Mesothelial cell of epicardium (in vitro differentiated cells): ENCODE results near the gene CNIH2. TPM values are rescaled to one million over a fixed set of nuclear protein-coding genes. Genes with fewer than 3 reads are reported as not detected.
"Not testable (repeated sequence)": the region's sequence is repeated elsewhere in the genome, so short reads cannot be mapped to it uniquely, and the experiment has no call there.

Source experiments
- DNase-seq, 2 experiments: peaks; one replicate each; pipeline ENCODE4 v3.0.0; 2021; ENCODE audit warnings: low spot score in 2 of 2; ENCODE audit not compliant: unreplicated experiment in 2 of 2
- H3K27ac Mint-ChIP-seq: 2 replicates; pipeline ENCODE4 v1.8.0; 2021; ENCODE audit warnings: mixed read lengths
- H3K27me3 Mint-ChIP-seq: 2 replicates; pipeline ENCODE4 v1.8.0; 2021; ENCODE audit warnings: low read depth, mixed read lengths
- H3K36me3 Mint-ChIP-seq: 2 replicates; pipeline ENCODE4 v1.8.0; 2021; ENCODE audit warnings: mixed read lengths
- H3K4me1 Mint-ChIP-seq: 2 replicates; pipeline ENCODE4 v1.8.0; 2021; ENCODE audit warnings: mixed read lengths
- H3K4me3 Mint-ChIP-seq: 2 replicates; pipeline ENCODE4 v1.8.0; 2021; ENCODE audit warnings: mild to moderate bottlenecking, moderate library complexity, mixed read lengths
- H3K9me3 Mint-ChIP-seq: 2 replicates; pipeline ENCODE4 v1.8.0; 2021; ENCODE audit warnings: mixed read lengths
- total RNA-seq: library from RNA; stranded (reverse); gene quantifications from 3 replicates; pipeline ENCODE4 v1.2.1, GENCODE V29; 2021
- TF ChIP-seq, protein P1 (sequence below): fragments of 200-600 bp; sonication (generic); IDR thresholded peaks from one replicate; pipeline ENCODE4 v1.5.0; 2021; ENCODE audit warnings: antibody characterized with exemption; ENCODE audit not compliant: unreplicated experiment

CNIH2 gene
- total RNA-seq, 1 donor from 2014 or later = 10.2 TPM

DNA sequence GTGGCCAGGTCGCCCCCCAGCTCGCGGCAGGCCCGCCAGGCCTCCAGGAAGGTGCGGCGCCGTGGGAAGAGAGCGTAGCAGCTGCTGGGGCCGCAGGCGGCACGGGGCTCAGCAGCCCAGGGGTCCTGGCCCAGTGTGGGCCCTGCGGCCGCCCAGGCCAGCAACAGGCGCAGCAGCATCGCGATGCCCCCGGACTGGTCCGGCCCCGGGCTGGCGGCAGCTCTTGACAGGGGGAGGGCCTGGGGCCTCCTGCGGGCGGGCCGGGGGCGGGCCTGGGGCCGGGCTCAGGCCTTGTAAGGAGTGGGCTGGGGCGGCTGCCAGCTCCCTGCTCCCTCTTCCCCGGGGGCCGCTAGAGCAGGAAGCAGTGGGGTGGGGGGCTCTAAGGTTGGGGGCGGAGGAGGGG lies 38.9 kb downstream of the CNIH2 start, which contains the start of gene CD248:
CD248 (minus strand) TSS at position 196 of the 403 bp plus-strand sequence; CDS start at position 179, 17 bp downstream.
- TF ChIP-seq, protein P1, sequence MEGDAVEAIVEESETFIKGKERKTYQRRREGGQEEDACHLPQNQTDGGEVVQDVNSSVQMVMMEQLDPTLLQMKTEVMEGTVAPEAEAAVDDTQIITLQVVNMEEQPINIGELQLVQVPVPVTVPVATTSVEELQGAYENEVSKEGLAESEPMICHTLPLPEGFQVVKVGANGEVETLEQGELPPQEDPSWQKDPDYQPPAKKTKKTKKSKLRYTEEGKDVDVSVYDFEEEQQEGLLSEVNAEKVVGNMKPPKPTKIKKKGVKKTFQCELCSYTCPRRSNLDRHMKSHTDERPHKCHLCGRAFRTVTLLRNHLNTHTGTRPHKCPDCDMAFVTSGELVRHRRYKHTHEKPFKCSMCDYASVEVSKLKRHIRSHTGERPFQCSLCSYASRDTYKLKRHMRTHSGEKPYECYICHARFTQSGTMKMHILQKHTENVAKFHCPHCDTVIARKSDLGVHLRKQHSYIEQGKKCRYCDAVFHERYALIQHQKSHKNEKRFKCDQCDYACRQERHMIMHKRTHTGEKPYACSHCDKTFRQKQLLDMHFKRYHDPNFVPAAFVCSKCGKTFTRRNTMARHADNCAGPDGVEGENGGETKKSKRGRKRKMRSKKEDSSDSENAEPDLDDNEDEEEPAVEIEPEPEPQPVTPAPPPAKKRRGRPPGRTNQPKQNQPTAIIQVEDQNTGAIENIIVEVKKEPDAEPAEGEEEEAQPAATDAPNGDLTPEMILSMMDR = no peak
- Mint-ChIP-seq H3K36me3 (no peaks in the 10 kb centered on the region), H3K9me3 (peaks cover 6% of the 10 kb centered on the region), H3K27me3 (no peaks in the 10 kb centered on the region), H3K4me3 (peak within 1 kb of the TSS; percentile 84), H3K4me1 (peaks cover 47% of the 10 kb centered on the region), H3K27ac (peak within 1 kb of the TSS; percentile 97)
- peak in 1 of 2 experiments; percentile 68 for DNase-seq

DNA sequence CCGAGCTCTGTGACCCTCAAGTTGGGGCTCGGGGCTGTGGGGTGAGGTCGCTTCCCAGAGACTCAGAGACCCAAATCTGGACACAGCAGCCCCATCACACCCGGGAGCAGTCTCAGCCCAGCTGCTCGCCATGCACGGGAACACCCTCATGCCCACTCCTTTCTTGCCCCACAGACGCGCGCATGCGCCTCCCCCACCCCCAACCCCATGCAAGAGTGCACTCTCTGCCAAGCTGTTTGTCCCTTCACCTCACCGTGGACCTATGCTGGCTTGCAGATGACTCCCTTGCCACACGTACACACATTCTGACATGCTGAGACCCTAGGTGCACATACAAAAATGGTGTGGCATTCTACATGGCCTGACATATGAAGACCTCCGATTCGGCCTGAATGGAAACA lies 39.3 kb downstream of the CNIH2 start:
- no peaks in the 10 kb centered on the region for H3K27me3 Mint-ChIP-seq
- peaks cover 46% of the 10 kb centered on the region for H3K4me1 Mint-ChIP-seq
- TF ChIP-seq, protein P1 = no peak
- H3K9me3 Mint-ChIP-seq = peaks cover 6% of the 10 kb centered on the region
- peak overlapping the region; percentile 97 for H3K27ac Mint-ChIP-seq
- no peaks in the 10 kb centered on the region for H3K36me3 Mint-ChIP-seq
- H3K4me3 Mint-ChIP-seq = peak overlapping the region; percentile 60
- DNase-seq = no peak

DNA sequence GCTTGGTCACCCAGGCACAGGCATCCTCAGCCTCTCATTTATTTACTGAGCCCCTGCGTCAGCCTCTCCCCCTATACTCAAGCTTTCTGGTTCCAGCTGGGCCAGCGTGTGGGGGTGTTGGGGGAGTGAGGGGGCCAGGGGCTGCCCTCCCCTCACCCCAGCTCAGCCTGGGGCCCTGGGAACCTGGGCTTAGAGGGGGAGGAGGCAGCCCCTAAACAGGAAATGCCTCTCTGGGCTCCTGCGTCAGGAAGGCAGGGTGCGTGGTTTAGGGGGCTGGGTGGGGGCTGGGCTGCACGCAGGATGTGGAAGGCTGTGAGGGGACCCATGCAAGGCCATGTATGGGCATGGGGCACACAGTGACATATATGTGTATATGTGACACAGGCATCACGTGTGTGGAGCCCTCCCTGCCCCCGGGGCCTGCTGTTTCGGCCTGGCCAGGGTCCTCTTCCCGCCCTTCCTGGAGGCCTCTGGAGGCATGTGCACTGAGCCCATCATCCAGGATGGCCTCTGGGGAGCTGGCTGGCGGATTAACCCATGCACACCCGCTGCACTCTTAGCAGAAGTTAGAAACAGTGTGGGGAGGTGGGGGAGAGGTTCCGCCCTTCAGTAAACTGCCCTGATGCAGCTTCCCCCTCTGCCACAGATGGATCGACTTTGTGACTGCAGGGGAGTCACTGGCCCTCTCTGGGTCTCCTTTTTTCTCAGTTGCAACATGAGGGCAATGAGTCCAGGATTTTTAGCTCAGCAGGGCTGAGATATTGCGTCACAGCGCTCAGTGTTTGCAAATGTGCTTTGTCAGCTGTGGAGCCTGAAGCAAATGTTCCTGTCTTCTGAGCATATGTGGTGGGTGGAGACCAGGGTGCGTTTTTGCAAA lies 40.0 kb downstream of the CNIH2 start:
- H3K9me3 Mint-ChIP-seq = peaks cover 6% of the 10 kb centered on the region
- H3K4me1 Mint-ChIP-seq = peaks cover 46% of the 10 kb centered on the region
- no peak for DNase-seq
- peak overlapping the region; percentile 60 for H3K4me3 Mint-ChIP-seq
- H3K27me3 Mint-ChIP-seq = no peaks in the 10 kb centered on the region
- TF ChIP-seq, protein P1 = no peak
- peak overlapping the region; percentile 97 for H3K27ac Mint-ChIP-seq
- H3K36me3 Mint-ChIP-seq = no peaks in the 10 kb centered on the region

DNA sequence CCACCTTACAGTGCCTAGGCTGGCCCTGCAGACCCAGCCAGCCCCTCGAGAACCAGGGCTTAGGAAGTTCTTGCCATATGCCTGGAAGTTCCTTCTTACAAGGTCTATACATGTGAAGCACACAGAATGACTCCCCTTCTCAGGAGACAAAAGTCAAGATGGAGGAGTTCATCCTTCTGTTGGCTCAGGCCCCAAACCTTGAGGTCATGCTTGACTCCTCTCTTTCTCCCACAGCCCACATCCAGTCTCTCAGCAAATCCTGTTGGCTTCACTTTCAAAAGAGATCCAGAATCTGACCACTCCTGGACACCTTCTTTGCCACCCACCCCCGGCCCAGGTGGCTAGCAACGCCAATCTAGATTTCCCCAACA lies 40.6 kb downstream of the CNIH2 start:
- H3K27me3 Mint-ChIP-seq = no peaks in the 10 kb centered on the region
- peaks cover 45% of the 10 kb centered on the region for H3K4me1 Mint-ChIP-seq
- TF ChIP-seq, protein P1 = no peak
- no peaks in the 10 kb centered on the region for H3K36me3 Mint-ChIP-seq
- H3K4me3 Mint-ChIP-seq = no peak overlapping the region
- DNase-seq = no peak
- H3K9me3 Mint-ChIP-seq = peaks cover 6% of the 10 kb centered on the region
- H3K27ac Mint-ChIP-seq = peak overlapping the region; percentile 97

DNA sequence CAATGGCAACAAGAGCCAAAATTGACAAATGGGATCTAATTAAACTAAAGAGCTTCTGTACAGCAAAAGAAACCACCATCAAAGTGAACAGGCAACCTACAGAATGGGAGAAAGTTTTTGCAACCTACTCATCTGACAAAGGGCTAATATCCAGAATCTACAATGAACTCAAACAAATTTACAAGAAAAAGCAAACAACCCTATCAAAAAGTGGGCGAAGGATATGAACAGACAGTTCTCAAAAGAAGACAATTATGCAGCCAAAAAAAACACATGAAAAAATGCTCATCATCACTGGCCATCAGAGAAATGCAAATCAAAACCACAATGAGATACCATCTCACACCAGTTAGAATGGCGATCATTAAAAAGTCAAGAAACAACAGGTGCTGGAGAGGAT lies 42.3 kb downstream of the CNIH2 start:
- DNase-seq, H3K27ac Mint-ChIP-seq, H3K9me3 Mint-ChIP-seq, H3K4me3 Mint-ChIP-seq, H3K36me3 Mint-ChIP-seq, H3K27me3 Mint-ChIP-seq: not testable (repeated sequence)
- peaks cover 44% of the 10 kb centered on the region for H3K4me1 Mint-ChIP-seq

DNA sequence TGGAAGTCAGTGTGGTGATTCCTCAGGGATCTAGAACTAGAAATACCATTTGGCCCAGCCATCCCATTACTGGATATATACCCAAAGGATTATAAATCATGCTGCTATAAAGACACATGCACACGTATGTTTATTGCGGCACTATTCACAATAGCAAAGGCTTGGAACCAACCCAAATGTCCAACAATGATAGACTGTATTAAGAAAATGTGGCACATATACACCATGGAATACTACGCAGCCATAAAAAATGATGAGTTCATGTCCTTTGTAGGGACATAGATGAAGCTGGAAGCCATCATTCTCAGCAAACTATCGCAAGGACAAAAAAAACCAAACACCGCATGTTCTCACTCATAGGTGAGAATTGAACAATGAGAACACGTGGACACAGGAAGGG lies 42.8 kb downstream of the CNIH2 start:
- H3K27me3 Mint-ChIP-seq, H3K9me3 Mint-ChIP-seq, H3K4me3 Mint-ChIP-seq, H3K27ac Mint-ChIP-seq, H3K36me3 Mint-ChIP-seq, DNase-seq: not testable (repeated sequence)
- H3K4me1 Mint-ChIP-seq = peaks cover 44% of the 10 kb centered on the region
